HepG2 (cell line): Measurements from ENCODE around the gene NPB. TPM values are rescaled to one million over a fixed set of nuclear protein-coding genes. Genes with fewer than 3 reads are reported as not detected.
A peak's percentile ranks its signal among the peaks of the same experiment; 100 is the strongest.

Experiments
- ATF1 ChIP-seq: IDR thresholded peaks from 2 replicates; pipeline ENCODE4 v1.6.1; 2016; ENCODE audit warnings: mild to moderate bottlenecking, control low read depth
- GZF1 ChIP-seq: sonication (generic); formaldehyde crosslinking; IDR thresholded peaks from 2 replicates; pipeline ENCODE4 v1.5.1; 2020; ENCODE audit warnings: mild to moderate bottlenecking, missing genetic modification reagents
- HNF4G ChIP-seq, 2 experiments: sonication (generic) in 1 of 2; formaldehyde crosslinking in 1 of 2; IDR thresholded peaks; 2 replicates each; pipeline versions ENCODE4 v1.4.0 to v1.6.1; 2011 to 2020; ENCODE audit warnings: borderline replicate concordance in 2 of 2, low read depth in 2 of 2, mild to moderate bottlenecking in 2 of 2, low read length in 1 of 2, missing genetic modification reagents in 1 of 2, moderate library complexity in 1 of 2
- MAFG ChIP-seq: sonication (generic); formaldehyde crosslinking; IDR thresholded peaks from 2 replicates; pipeline ENCODE4 v1.5.1; 2020; ENCODE audit warnings: mild to moderate bottlenecking, missing genetic modification reagents
- PAX8 ChIP-seq: sonication (generic); formaldehyde crosslinking; IDR thresholded peaks from 2 replicates; pipeline ENCODE4 v1.8.0; 2022; ENCODE audit warnings: mild to moderate bottlenecking, missing genetic modification reagents, borderline replicate concordance
- RARG ChIP-seq: sonication (generic); formaldehyde crosslinking; IDR thresholded peaks from 2 replicates; pipeline ENCODE4 v1.4.0; 2020; ENCODE audit warnings: low read depth, mild to moderate bottlenecking, missing genetic modification reagents
- SNAPC5 ChIP-seq: sonication (generic); formaldehyde crosslinking; IDR thresholded peaks from 2 replicates; pipeline ENCODE4 v1.8.1; 2023; ENCODE audit warnings: mild to moderate bottlenecking, missing genetic modification reagents, borderline replicate concordance
- ZBTB39 ChIP-seq: sonication (generic); formaldehyde crosslinking; IDR thresholded peaks from 2 replicates; pipeline ENCODE4 v1.5.0; 2020; ENCODE audit warnings: missing genetic modification reagents
- ZBTB40 ChIP-seq, 2 experiments: fragments of 450-650 bp in 1 of 2; sonication (generic) in 1 of 2; formaldehyde crosslinking in 1 of 2; IDR thresholded peaks; 2 replicates each; pipeline versions ENCODE4 v1.6.1 to v1.8.0; 2016 to 2022; ENCODE audit warnings: antibody characterized with exemption in 1 of 2, mild to moderate bottlenecking in 1 of 2, missing genetic modification reagents in 1 of 2
- ZNF251 ChIP-seq: sonication (generic); formaldehyde crosslinking; IDR thresholded peaks from 2 replicates; pipeline ENCODE4 v1.9.0; 2021; ENCODE audit warnings: mild to moderate bottlenecking, missing genetic modification reagents
- ZNF605 ChIP-seq: sonication (generic); formaldehyde crosslinking; IDR thresholded peaks from 2 replicates; pipeline ENCODE4 v1.8.0; 2022; ENCODE audit warnings: mild to moderate bottlenecking, missing genetic modification reagents
- ZNF619 ChIP-seq: sonication (generic); formaldehyde crosslinking; IDR thresholded peaks from 2 replicates; pipeline ENCODE4 v1.4.0; 2020; ENCODE audit warnings: mild to moderate bottlenecking, missing genetic modification reagents
- ZNF749 ChIP-seq: sonication (generic); formaldehyde crosslinking; IDR thresholded peaks from 2 replicates; pipeline ENCODE4 v1.8.0; 2022; ENCODE audit warnings: mild to moderate bottlenecking, missing genetic modification reagents, moderate library complexity, borderline replicate concordance
- ZNF772 ChIP-seq: sonication (generic); formaldehyde crosslinking; IDR thresholded peaks from 2 replicates; pipeline ENCODE4 v1.5.0; 2020; ENCODE audit warnings: mild to moderate bottlenecking, missing genetic modification reagents
- ZNF878 ChIP-seq: sonication (generic); formaldehyde crosslinking; IDR thresholded peaks from 2 replicates; pipeline ENCODE4 v1.8.1; 2023; ENCODE audit warnings: mild to moderate bottlenecking, missing genetic modification reagents, moderate library complexity
- polyA plus RNA-seq, 8 experiments: library from polyadenylated mRNA; depleted of rRNA in 3 of 8; stranded (reverse) in 7 of 8; unstranded in 1 of 8; fragments of >200 nt; fragmentation: Illumina TruSeq in 4 of 8; extraction: Trizol in 4 of 8; gene quantifications; 2 replicates each; pipeline versions ENCODE4 v1.2.1 to v1.2.3, GENCODE V29; 2011 to 2016; ENCODE audit warnings: low read depth in 4 of 8, missing spikeins in 1 of 8, mixed read lengths in 1 of 8; ENCODE audit not compliant: insufficient read depth in 1 of 8
- total RNA-seq, 5 experiments: library from RNA; depleted of rRNA; stranded (reverse); fragments of >200 nt; fragmentation: Illumina TruSeq; extraction: Trizol; gene quantifications; 2 replicates each; pipeline ENCODE4 v1.2.3, GENCODE V29; 2016; ENCODE audit warnings: low read depth in 1 of 5

Gene NPB
- total and polyA plus RNA-seq, 2 of the 13 experiments (the other 11 are each of a cell fraction or from before 2014, with no cell fraction given): 0.11 to 0.93 TPM

GRCh38 chr17:81901167-81902022 is 643 bp upstream of the NPB start (continued):
- TF ChIP-seq ZBTB40 (IDR thresholded peaks at IDR 0.05): no peak
- peak; percentile 13; the same call in 1 of the 2 replicates for TF ChIP-seq ZBTB40 (CRISPR knock-in tag; IDR thresholded peaks at IDR 0.05)
- peak; percentile 36; the same call in 1 of the 2 replicates for TF ChIP-seq ZBTB39 (CRISPR knock-in tag)
- TF ChIP-seq MAFG: peak; percentile 58; the same call in 1 of the 2 replicates
- TF ChIP-seq GZF1 (CRISPR knock-in tag): no peak
- TF ChIP-seq SNAPC5: no peak
- TF ChIP-seq ZNF619: peak; percentile 28; the same call in 1 of the 2 replicates
- no peak for TF ChIP-seq ZNF251
- 0 out of 2 replicates have a peak, but pooled peaks have one; percentile 43 for TF ChIP-seq ZNF605 (CRISPR knock-in tag)
- TF ChIP-seq HNF4G (IDR thresholded peaks at IDR 0.05; ENCODE audit: borderline replicate concordance, low read depth, low read length): no peak
- no peak for TF ChIP-seq HNF4G (CRISPR knock-in tag; IDR thresholded peaks at IDR 0.05; ENCODE audit: borderline replicate concordance, low read depth)
- TF ChIP-seq ZNF749: no peak
- TF ChIP-seq ZNF772 (CRISPR knock-in tag): no peak
- TF ChIP-seq ZNF878: no peak
- no peak for TF ChIP-seq ATF1 (CRISPR knock-in tag)
- no peak for TF ChIP-seq PAX8
- TF ChIP-seq RARG (CRISPR knock-in tag): no peak
